D341Med (cell line): ENCODE results near the gene DDAH2.

Experiments used
- DNase-seq: peaks from one replicate; pipeline ENCODE4 v3.0.0; 2012; ENCODE audit warnings: low spot score

The DDAH2 gene, protein sequence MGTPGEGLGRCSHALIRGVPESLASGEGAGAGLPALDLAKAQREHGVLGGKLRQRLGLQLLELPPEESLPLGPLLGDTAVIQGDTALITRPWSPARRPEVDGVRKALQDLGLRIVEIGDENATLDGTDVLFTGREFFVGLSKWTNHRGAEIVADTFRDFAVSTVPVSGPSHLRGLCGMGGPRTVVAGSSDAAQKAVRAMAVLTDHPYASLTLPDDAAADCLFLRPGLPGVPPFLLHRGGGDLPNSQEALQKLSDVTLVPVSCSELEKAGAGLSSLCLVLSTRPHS

GRCh38 chr6:31728767-31729514, at the start of gene DDAH2:
Gene DDAH2, minus strand, starts transcription at chr6:31729299. Its CDS starts 138 bp downstream, at chr6:31729161.
- DNase-seq: no peak

DNA sequence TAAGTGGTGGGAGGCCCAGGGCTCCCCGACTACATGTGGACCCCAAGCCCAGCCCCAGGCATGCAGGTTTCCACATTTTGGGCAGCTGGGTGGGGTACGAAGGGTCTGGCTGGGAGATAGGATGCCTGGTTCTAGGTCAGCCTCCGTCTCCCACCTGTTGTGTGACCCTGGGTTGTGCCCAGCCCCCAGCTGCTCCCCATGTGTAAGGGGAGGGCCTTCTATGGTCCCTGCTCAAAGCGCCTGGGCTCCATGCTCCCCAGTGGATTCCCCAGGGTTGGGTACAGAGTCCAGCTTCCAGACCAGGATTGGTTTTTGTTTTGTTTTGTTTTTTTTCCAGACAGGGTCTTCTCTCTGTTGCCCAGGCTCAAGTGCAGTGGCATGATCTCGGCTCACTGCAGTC, 49.1 kb upstream of the DDAH2 start:
- DNase-seq: no peak

DNA sequence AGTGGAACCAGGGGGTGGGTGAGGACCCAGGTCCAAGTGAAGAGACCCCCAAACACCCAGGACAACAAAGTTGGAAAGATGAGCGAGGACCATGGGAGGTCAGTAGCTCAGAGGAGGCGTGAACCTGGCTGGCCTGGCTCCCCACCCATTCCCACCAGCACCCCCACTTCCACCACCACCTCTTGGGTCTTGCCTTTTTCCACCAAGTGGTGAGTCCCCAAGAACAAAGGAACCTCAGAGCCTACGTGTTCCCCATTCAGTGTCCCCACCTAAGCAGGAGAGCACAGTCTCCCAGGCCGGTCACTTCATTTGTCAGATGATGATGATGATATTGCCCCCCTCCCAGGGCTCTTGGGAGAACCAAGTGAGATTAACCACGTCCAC, 48.6 kb upstream of the DDAH2 start:
- DNase-seq: no peak

GRCh38 chr6:31776989-31777666, 48.0 kb upstream of the DDAH2 start, which contains the start of gene VWA7:
Gene VWA7, minus strand, starts transcription at chr6:31777328. Its CDS starts 549 bp downstream, at chr6:31776779.
- DNase-seq: no peak

DNA sequence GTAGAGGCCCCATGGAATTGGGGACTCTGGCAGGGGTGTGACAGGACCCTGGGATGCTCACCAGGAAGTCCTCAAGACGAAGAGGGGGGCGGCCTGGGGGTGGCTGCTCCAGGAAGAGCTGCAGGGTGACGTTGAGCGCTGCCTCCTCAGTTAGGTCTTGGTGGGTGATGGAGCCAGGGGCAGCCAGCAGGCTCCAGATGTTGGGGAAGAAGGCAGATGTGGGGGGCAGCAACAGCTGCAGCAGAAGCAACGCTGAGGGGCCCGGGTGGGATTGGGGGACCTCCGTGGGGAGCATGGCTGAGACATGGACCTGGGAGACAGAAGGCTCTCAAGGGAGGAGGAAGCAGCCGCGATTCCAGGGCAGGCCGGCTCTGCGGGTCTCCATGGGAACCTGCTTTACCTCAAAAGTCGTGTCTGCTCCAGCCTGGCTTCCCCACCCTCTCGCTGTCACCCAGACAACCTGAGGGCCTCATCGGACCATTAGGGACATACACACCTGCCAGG, 47.4 kb upstream of the DDAH2 start:
- no peak for DNase-seq

GRCh38 chr6:31775633-31776484, 46.8 kb upstream of the DDAH2 start:
- DNase-seq: no peak

DNA sequence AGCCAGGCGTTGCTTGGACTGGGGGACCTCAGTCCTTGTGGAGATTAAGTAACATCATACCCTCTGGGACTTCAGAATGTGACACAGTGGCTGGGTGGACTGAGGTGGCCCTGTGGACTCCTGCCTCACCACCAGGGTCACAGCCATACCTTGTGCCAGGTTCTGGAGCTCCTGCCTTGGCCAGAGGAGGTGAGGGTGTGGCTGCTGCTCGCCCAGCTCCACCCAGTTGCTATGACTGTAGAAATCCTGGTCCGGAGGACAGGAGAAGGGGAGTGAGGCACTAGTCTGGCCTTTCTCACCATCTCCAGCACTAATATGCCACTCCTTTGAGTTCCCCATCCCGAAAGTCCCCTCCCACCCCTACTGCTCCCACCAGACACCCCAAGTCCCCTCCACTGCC, 46.1 kb upstream of the DDAH2 start:
- DNase-seq: no peak

DNA sequence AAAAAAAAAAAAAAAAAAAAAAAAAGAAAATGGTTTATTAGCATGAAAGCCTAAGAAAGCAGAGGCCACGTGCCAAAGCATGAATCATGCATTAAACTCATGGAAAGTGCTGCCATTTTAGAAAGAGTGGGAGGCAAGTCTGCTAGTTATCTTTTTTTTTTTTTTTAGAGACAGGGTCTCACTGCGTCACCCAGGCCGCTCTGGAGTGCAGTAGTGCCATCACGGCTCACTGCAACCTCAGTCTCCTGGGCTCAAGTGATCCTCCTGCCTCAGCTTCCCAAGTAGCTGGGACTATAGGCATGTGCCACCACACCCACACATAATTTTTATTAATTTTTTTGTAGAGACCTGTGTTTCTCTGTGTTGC, 42.9 kb upstream of the DDAH2 start:
- DNase-seq: no peak

- DNase-seq: no peak
Measured at GRCh38 chr6:31770860-31771259, 41.8 kb upstream of the DDAH2 start.

GRCh38 chr6:31769684-31770371, 40.7 kb upstream of the DDAH2 start:
- peak; percentile 91 for DNase-seq

DNA sequence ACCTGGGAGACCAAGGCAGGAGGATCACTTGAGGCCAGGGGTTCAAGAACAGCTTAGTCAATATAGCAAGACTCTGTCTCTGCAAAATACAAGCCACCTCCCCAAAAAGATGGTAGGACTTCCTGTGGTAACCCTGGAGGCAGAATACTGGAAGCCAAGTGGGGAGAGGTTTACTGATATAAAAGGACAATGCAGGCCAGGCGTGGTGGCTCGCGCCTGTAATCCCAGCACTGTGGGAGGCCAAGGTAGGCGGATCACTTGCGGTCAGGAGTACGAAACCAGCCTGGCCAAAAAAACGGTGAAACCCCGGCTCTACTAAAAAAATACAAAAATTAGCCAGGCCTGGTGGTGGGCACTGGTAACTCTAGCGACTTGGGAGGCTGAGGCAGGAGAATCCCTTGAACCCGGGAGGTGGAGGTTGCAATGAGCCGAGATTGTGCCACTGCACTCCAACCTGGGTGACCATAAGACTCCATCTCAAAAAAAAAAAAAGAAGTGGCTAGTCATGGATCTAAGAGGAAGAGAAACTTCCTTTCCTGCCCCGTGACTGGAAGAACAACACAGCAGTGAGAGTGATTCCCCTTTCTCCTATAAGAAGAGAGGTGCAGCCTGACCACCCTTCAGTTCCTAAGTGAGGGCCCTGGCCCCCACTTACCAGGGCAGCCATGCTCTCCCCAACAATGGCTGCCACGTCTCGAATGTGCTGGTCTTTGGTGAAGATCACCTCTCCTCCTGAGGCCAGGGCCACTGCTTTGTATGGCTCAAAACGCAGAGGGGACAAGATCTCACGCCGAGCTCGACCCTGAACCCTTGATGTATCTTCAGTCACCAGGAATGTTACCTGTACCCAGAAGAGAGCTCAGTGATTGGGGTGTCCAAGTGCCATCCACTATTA, 39.5 kb upstream of the DDAH2 start:
- no peak for DNase-seq

GRCh38 chr6:31767096-31767645, 38.1 kb upstream of the DDAH2 start:
- no peak for DNase-seq

DNA sequence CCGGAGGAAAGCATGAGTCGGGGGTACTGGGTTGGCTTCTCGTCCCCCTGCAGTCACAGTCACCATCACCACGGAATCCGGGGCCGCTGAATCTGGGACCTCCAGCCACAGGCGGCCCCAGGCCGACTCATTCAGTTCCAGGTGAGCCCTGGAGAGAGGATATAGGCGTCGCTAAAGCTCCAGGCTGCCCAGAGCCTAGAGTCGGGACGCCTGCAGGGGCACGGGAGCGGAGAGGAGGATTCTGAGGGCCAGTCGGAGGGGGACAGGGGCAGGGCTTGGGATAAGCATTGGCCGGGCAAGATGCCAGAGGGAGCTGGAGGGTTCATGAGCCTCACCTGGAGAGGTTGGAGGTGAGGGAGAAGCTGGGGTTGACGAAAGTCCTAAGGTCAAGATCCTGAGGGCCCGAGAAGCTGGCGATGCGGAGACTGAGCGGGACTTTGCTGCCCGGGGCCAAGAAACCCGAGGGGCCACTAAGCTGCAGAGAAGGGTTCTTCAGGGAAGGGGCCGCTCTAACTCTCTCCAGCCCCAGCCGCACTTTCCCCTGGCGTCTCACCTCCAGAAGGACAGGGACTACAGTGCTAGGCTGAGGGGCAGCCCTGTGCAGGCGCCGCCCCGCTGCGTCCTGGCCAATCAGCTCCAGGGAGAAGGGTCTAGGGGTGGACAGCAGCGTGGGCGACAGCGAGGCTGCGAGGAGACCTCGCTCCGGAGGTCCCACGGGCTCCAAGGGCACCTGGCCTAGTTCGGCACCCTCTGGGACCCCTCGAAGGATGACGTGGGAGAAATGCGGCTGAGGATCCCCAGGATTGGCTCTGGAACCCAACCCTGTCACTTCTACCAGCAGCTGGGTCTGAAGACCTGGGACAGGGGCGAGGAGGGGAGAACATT, 37.1 kb upstream of the DDAH2 start:
- DNase-seq: no peak

DNA sequence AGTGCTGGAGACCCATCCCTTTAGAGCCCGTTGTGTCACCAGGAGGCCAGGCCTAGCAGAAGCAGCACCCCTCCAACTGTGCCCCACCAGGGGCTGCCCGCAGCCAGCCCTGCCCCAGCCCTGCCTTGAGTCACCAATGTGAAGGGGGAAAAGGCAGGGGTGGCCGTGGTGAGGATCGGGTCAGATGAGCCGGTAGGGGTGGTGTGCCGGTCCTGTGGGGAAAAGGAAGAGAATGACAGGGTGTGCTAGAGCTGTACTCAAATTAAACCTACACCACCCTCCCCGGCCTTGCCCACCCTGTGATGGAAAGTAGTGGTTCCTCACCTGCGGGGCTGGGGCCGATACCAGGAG, 36.4 kb upstream of the DDAH2 start:
- DNase-seq: no peak

DNA sequence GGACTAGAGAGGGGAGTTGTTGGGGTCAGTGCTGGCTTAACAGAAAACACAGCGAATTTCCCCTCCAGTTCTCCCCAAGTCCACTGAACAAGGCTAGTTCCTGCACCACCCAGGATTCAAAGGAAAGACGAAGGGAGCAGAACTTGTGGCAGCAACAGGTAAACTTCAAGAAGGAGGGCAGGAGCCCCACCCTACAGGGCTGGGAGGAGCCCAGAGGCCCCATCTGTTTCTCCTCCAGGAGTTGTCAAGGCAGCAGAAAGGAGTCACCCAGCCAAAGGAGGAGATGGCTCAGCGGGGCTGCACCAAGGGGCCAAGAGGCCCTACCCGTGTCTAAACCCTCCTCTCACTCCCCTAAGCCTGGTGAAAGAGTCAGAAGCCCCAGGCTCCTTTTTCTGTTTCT, 35.1 kb upstream of the DDAH2 start:
- no peak for DNase-seq

DNA sequence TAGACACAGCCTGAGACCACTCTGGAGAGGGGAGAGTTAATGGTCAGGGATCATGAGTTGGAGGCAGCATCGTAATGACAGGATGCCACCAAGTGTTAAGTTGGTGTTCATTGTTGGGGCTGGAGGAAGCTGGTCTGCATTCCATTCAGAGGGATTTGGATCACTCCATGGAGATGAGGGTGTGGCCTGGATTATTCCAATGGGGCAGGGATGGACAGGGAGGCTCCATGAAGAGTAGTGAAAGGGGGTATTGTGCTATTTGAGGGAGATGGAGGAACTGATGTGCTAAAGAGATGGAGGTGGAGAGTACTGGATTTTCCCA, 34.5 kb upstream of the DDAH2 start:
- DNase-seq: no peak

GRCh38 chr6:31762878-31763618, 33.9 kb upstream of the DDAH2 start:
- no peak for DNase-seq

DNA sequence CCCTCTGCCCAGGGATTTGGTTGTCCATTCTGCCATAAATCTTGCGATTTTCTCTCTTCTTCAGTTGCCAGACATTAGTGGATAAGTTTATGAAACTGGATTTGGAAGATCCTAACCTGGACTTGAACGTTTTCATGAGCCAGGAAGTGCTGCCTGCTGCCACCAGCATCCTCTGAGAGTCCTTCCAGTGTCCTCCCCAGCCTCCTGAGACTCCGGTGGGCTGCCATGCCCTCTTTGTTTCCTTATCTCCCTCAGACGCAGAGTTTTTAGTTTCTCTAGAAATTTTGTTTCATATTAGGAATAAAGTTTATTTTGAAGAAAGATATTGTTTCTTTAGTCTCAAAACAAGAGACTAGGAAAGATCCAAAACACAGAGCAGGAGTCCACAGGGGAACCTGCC, 33.3 kb upstream of the DDAH2 start, which contains the start of gene SAPCD1:
Gene SAPCD1 (plus strand): TSS at position 301 of the 400 bp plus-strand sequence. CDS start 399 bp downstream, outside the sequence.
- DNase-seq: no peak
